Vagina (tissue), 2 donors: ENCODE measurements around the gene EIF2B2. TPM values are rescaled to one million over a fixed set of nuclear protein-coding genes. Genes with fewer than 3 reads are reported as not detected.
"Not testable (repeated sequence)": the region's sequence is repeated elsewhere in the genome, so short reads cannot be mapped to it uniquely, and the experiment has no call there.

Experiments
- DNase-seq, 2 donors: peaks; one replicate each; pipeline ENCODE4 v3.0.0-alpha.2; 2017; ENCODE audit errors: extremely low spot score in 2 of 2
- H3K27ac ChIP-seq: fragments of 200-600 bp; sonication (generic); one replicate; pipeline ENCODE4 v1.5.1; 2019
- H3K27me3 ChIP-seq: fragments of 200-600 bp; sonication (generic); one replicate; pipeline ENCODE4 v1.5.1; 2019
- H3K36me3 ChIP-seq, 2 donors: fragments of 200-600 bp; sonication (generic); one replicate each; pipeline ENCODE4 v1.5.1; 2017 to 2019
- H3K4me1 ChIP-seq: fragments of 200-600 bp; sonication (generic); one replicate; pipeline ENCODE4 v1.5.1; 2019
- H3K4me3 ChIP-seq, 2 donors: fragments of 200-600 bp; sonication (generic); 1 replicate in 1 of 2; 2 replicates in 1 of 2; pipeline ENCODE4 v1.5.1; 2016 to 2019
- H3K9me3 ChIP-seq: fragments of 200-600 bp; sonication (generic); one replicate; pipeline ENCODE4 v1.5.1; 2019
- CTCF ChIP-seq, 3 experiments: fragments of 450-650 bp in 2 of 3; fragments of 200-600 bp in 1 of 3; sonication (generic) in 1 of 3; IDR thresholded peaks; one replicate each; pipeline ENCODE4 v1.5.1; 2017 to 2019; ENCODE audit warnings: antibody characterized with exemption in 3 of 3, mild to moderate bottlenecking in 2 of 3, moderate library complexity in 2 of 3
- POLR2A ChIP-seq, 2 donors: fragments of 450-650 bp; IDR thresholded peaks; one replicate each; pipeline ENCODE4 v1.6.1; 2017; ENCODE audit warnings: antibody characterized with exemption in 2 of 2, mild to moderate bottlenecking in 2 of 2, moderate library complexity in 2 of 2
- POLR2AphosphoS5 ChIP-seq, 2 donors: sonication (generic); formaldehyde crosslinking; IDR thresholded peaks; one replicate each; pipeline ENCODE4 v1.9.0; 2017; ENCODE audit warnings: antibody characterized with exemption in 2 of 2, mild to moderate bottlenecking in 2 of 2, low read depth in 1 of 2; ENCODE audit not compliant: insufficient read depth in 1 of 2
- intact Hi-C: fragments of 100-400 bp; cut with DNase I; formaldehyde crosslinking; loops from one replicate; pipeline ENCODE4 v1.15.1; 2023
- total RNA-seq: library from RNA; depleted of rRNA; stranded (reverse); fragments of >200 nt; gene quantifications from one replicate; pipeline ENCODE4 v1.2.3, GENCODE V29; 2016

EIF2B2 gene
- total RNA-seq, 1 donor from 2014 or later: 22.8 TPM

GRCh38 chr14:74985806-74986205 is 16.9 kb upstream of the EIF2B2 start:
- Histone ChIP-seq H3K4me3 (no peak overlapping the region), H3K36me3 (no peaks in the 10 kb centered on the region), H3K27ac (no peak overlapping the region), H3K4me1 (no peaks in the 10 kb centered on the region), H3K27me3 (no peaks in the 10 kb centered on the region), H3K9me3 (no peaks in the 10 kb centered on the region)
- TF ChIP-seq CTCF (IDR thresholded peaks at IDR 0.05) (no peak), POLR2A (IDR thresholded peaks at IDR 0.05) (no peak), POLR2AphosphoS5 (IDR thresholded peaks at IDR 0.05; ENCODE audit: insufficient read depth in 1 of 2, low read depth in 1 of 2) (no peak)
- DNase-seq: no peak
- intact Hi-C loops: no loop called here

GRCh38 chr14:74988131-74988530 is 14.6 kb upstream of the EIF2B2 start:
- no peak overlapping the region for H3K4me3 ChIP-seq
- H3K27ac ChIP-seq: no peak overlapping the region

GRCh38 chr14:74988993-74989392 is 13.7 kb upstream of the EIF2B2 start:
- TF ChIP-seq CTCF (IDR thresholded peaks at IDR 0.05) (no peak), POLR2A (IDR thresholded peaks at IDR 0.05) (no peak), POLR2AphosphoS5 (IDR thresholded peaks at IDR 0.05; ENCODE audit: insufficient read depth in 1 of 2, low read depth in 1 of 2) (no peak)
- no peak overlapping the region for H3K27ac ChIP-seq
- no peak overlapping the region for H3K4me3 ChIP-seq
- no peaks in the 10 kb centered on the region for H3K36me3 ChIP-seq
- intact Hi-C loops: no loop called here
- no peaks in the 10 kb centered on the region for H3K27me3 ChIP-seq
- no peak for DNase-seq
- H3K4me1 ChIP-seq: no peaks in the 10 kb centered on the region
- H3K9me3 ChIP-seq: no peaks in the 10 kb centered on the region

More at GRCh38 chr14:74988131-74988530, 14.6 kb upstream of the EIF2B2 start:
- H3K9me3 ChIP-seq: no peaks in the 10 kb centered on the region
- H3K36me3 ChIP-seq: no peaks in the 10 kb centered on the region
- no peaks in the 10 kb centered on the region for H3K27me3 ChIP-seq
- no peaks in the 10 kb centered on the region for H3K4me1 ChIP-seq
- DNase-seq: no peak
- TF ChIP-seq POLR2A (IDR thresholded peaks at IDR 0.05) (no peak), POLR2AphosphoS5 (IDR thresholded peaks at IDR 0.05; ENCODE audit: insufficient read depth in 1 of 2, low read depth in 1 of 2) (peak in 1 of 2 donors; percentile 10)
- intact Hi-C loops: no loop called here

- H3K27me3 ChIP-seq, H3K4me1 ChIP-seq, H3K9me3 ChIP-seq, DNase-seq, H3K36me3 ChIP-seq, H3K27ac ChIP-seq, intact Hi-C loops, H3K4me3 ChIP-seq: not testable (repeated sequence)
These were observed 8.5 kb upstream of the EIF2B2 start for GRCh38 chr14:74994182-74994581.

GRCh38 chr14:74995781-74996180 is 6.9 kb upstream of the EIF2B2 start:
- H3K4me3 ChIP-seq, H3K9me3 ChIP-seq, H3K27ac ChIP-seq, H3K36me3 ChIP-seq, DNase-seq, intact Hi-C loops, H3K27me3 ChIP-seq, H3K4me1 ChIP-seq: not testable (repeated sequence)

GRCh38 chr14:75001261-75001660 is 1.5 kb upstream of the EIF2B2 start:
- Histone ChIP-seq H3K27me3 (no peaks in the 10 kb centered on the region), H3K4me1 (peaks cover 28% of the 10 kb centered on the region), H3K27ac (no peak overlapping the region), H3K9me3 (no peaks in the 10 kb centered on the region), H3K4me3 (no peak overlapping the region), H3K36me3 (peaks cover 0 to 17% of the 10 kb centered on the region in 2 donors)
- DNase-seq: no peak
- TF ChIP-seq POLR2AphosphoS5 (IDR thresholded peaks at IDR 0.05; ENCODE audit: insufficient read depth in 1 of 2, low read depth in 1 of 2) (no peak), CTCF (IDR thresholded peaks at IDR 0.05) (no peak), POLR2A (IDR thresholded peaks at IDR 0.05) (no peak)
- intact Hi-C loops: loop anchor here (5.0 to 10.0 kb wide), 2 partner anchors 46 to 66 kb away; partner anchors contain the start of genes PGF and ZC2HC1C
